ACC112 (cell line): ENCODE measurements around the gene PDE4B.

Experiments
- H2AFZ ChIP-seq: fragments of 200-600 bp; sonication (generic); one replicate; pipeline ENCODE4 v1.6.0; 2017; ENCODE audit warnings: antibody characterized with exemption, low read length; ENCODE audit not compliant: unreplicated experiment
- H3K27ac ChIP-seq: fragments of 200-600 bp; sonication (generic); 2 replicates; pipeline ENCODE4 v1.5.1; 2014; ENCODE audit warnings: low read depth, mild to moderate bottlenecking, antibody characterized with exemption, low read length, moderate library complexity
- H3K27me3 ChIP-seq: fragments of 200-600 bp; sonication (generic); 2 replicates; pipeline ENCODE4 v1.6.1; 2014; ENCODE audit warnings: mild to moderate bottlenecking, antibody characterized with exemption, low read length, moderate library complexity, mixed read lengths; ENCODE audit not compliant: insufficient read depth
- H3K36me3 ChIP-seq: fragments of 200-600 bp; sonication (generic); 2 replicates; pipeline ENCODE4 v1.6.1; 2016; ENCODE audit warnings: mild to moderate bottlenecking, antibody characterized with exemption, low read length, moderate library complexity, mixed read lengths; ENCODE audit not compliant: insufficient read depth
- H3K4me1 ChIP-seq: fragments of 200-600 bp; sonication (generic); one replicate; pipeline ENCODE4 v1.6.1; 2016; ENCODE audit warnings: low read length, mixed read lengths; ENCODE audit not compliant: insufficient read depth, unreplicated experiment, control insufficient read depth
- H3K4me3 ChIP-seq: fragments of 200-600 bp; sonication (generic); 2 replicates; pipeline ENCODE4 v1.5.1; 2014; ENCODE audit warnings: mild to moderate bottlenecking, low read depth, low read length
- H3K79me2 ChIP-seq: fragments of 200-600 bp; sonication (generic); one replicate; pipeline ENCODE4 v1.6.0; 2016; ENCODE audit warnings: low read length; ENCODE audit not compliant: control insufficient read depth, unreplicated experiment, insufficient read depth

Gene PDE4B

DNA sequence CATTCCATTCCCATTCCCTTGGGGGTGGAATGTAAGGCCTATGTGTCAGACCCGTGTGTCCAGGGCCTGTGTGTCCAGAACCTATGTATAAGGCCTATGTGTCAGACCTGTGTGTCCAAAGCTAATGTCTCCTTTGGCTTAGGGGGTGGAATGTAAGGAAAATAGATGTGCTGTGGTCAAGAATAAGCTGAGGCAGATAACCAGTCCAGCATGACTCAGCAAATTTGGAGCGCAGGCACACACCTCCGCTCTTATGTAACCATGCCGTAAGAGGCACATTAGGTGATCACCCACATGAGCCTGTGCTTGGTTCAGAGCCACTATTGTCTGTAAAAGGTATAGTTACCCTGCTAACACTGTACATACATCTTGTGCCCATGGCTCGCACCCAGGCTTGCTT, 590.5 kb downstream of the PDE4B start:
- H3K4me3 ChIP-seq: no peak overlapping the region
- H3K27ac ChIP-seq: no peak overlapping the region
- no peaks in the 10 kb centered on the region for H3K27me3 ChIP-seq
- H2AFZ ChIP-seq: no peak overlapping the region
- H3K4me1 ChIP-seq: peaks cover 9% of the 10 kb centered on the region
- no peaks in the 10 kb centered on the region for H3K36me3 ChIP-seq
- H3K79me2 ChIP-seq: no peaks in the 10 kb centered on the region

DNA sequence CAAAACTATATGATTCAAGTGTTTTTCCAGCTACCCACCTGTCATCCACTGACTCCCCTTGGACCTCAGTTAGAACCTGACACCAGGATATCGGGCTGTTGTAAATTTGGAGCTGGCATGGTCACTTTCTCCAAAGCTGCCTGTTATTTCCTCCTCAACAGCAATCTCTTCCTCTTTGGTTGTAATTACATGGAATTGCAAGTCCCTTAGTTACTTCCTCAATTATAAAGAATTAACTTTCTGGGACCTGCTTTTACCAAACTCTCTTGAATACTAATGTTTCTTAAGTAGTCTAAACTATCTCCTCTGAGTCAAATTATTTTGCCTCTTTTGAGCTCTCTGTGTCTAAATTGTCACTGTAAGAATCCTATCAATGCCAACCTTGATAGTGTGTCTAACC, 590.9 kb downstream of the PDE4B start:
- Histone ChIP-seq H3K4me1 (peaks cover 9% of the 10 kb centered on the region), H3K27me3 (no peaks in the 10 kb centered on the region), H3K79me2 (no peaks in the 10 kb centered on the region), H3K27ac (no peak overlapping the region), H3K36me3 (no peaks in the 10 kb centered on the region), H2AFZ (no peak overlapping the region), H3K4me3 (no peak overlapping the region)

DNA sequence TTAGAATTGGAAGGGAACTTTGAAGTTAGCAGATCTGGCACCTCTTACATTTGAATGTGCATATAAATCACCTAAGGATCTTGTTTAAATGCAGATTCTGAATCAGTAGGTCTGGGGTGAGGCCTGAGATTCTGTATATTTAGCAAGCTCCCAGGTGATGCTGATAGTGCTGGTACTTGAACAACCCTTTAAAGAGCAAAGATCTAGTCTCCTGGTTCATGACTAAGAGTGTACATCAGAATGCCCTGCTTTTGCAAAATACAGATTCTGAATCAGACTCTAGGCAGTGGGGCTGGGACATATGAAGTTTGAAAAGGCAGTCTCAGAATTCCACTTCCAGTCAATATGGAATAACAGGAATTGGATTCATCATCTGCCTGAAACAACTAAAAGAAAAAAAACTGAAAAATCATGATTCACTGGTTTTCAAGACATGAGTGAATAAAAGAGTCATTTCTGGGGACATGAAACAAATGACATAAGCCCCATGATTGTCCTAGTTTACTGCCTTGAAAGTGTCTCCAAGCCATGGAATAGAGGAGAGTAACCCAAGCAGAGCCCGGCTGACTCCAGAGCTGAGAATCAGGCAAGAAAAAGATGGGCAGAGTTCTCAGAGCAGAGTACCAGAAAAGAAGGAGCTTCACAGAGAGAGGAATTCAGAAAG, 591.7 kb downstream of the PDE4B start:
- H3K79me2 ChIP-seq: no peaks in the 10 kb centered on the region
- peaks cover 9% of the 10 kb centered on the region for H3K4me1 ChIP-seq

DNA sequence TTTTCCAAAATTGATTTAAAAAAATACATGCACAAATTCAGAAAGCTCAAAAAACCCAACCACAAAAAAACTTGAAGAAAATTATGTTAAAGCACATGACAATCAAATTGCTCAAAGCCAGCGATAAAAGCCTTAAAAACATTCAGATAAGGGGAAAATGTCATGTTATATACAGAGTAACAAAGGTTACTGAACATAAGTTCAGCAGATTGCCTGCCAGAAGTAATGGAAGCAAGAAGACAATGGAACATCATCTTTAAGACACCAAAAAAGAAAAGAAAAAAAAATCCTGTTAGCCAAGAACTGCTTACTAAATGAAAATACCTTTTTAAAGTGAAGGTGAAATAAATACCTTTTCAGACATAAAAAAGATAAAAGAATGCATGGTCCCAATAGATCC, 594.0 kb downstream of the PDE4B start:
- no peak overlapping the region for H3K27ac ChIP-seq
- H3K79me2 ChIP-seq: no peaks in the 10 kb centered on the region
- H3K27me3 ChIP-seq: no peaks in the 10 kb centered on the region
- no peak overlapping the region for H3K4me3 ChIP-seq
- H3K4me1 ChIP-seq: no peaks in the 10 kb centered on the region
- H2AFZ ChIP-seq: no peak overlapping the region
- no peaks in the 10 kb centered on the region for H3K36me3 ChIP-seq

More for the DNA sequence above, 591.7 kb downstream of the PDE4B start:
- Histone ChIP-seq H3K27me3 (no peaks in the 10 kb centered on the region), H3K4me3 (no peak overlapping the region), H3K27ac (no peak overlapping the region), H3K36me3 (no peaks in the 10 kb centered on the region), H2AFZ (no peak overlapping the region)

DNA sequence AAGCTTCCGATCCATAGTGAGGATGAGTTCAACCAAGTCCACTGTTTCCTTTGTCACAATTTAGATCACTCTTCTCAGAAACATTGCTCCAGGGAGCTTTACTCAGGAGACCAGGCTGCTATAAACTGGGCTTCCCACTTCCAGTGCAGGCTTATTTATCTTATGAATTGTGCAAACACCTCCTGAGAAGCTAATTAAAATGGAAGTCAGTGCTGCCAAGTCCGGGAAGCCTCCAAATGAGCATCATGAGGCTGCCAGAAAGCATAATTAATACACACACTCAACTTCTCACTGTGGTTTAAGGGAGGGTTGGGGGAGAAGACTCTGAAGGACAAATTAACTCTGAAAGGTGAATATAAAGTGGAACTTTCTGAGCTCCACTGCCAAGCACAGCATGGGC, 596.2 kb downstream of the PDE4B start:
- Histone ChIP-seq H3K4me1 (no peaks in the 10 kb centered on the region), H3K4me3 (no peak overlapping the region), H3K27me3 (no peaks in the 10 kb centered on the region), H2AFZ (no peak overlapping the region), H3K27ac (no peak overlapping the region), H3K36me3 (no peaks in the 10 kb centered on the region), H3K79me2 (no peaks in the 10 kb centered on the region)

DNA sequence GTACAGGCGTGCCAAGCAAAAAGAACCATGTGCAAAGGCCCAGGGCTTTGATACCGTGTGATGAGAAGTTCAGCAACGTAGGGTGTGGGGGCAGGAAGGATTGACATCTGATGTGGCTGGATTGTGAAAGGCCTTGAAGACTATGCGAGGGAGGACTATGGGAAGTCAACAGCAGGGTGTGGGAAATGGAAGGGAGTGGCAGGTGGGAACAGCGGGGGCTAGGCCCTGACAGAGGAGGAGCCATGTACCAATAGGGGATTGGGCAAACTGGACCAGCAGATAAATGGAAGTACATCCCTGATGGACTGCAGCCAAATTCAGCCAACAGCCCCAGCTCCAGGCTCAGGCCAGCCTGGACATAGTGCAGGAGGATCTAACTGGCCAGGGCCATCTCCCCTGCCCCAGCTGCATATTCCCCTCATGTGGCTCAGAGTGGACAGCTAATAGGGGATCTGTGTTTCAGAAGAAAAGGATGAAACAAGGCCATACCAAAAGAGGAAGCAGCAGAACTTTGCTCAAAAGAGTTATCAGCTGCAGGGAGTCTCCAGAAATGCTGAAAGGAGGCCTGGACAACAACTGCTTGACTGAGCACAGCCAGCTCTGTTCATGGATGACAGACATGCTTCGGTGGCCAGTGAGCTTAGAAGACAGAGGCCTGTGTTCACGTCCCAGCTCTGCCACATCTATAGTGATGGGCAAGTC, 601.0 kb downstream of the PDE4B start:
- Histone ChIP-seq H3K27me3 (no peaks in the 10 kb centered on the region), H3K27ac (no peak overlapping the region), H3K4me3 (no peak overlapping the region), H2AFZ (no peak overlapping the region), H3K79me2 (no peaks in the 10 kb centered on the region), H3K36me3 (no peaks in the 10 kb centered on the region), H3K4me1 (peaks cover 8% of the 10 kb centered on the region)

DNA sequence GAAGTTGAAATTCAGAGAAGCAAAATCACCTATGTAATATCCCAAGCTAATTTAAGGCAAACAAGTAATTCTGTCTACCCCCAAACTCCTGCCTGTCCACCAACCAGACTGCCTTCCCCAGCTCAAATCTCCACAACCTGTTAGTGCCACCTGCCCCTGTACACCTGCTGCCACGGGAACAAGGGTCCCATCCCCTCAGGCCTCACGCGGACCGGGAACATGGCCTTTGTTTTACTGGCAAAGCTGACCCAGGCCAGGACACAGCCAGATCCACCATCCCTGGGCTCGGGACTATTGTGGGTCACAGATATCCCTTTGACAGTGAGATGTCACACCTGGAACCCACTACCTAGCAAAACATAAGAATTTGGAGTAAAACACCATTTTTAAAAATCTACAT, 601.9 kb downstream of the PDE4B start:
- no peak overlapping the region for H3K4me3 ChIP-seq
- H3K27me3 ChIP-seq: no peaks in the 10 kb centered on the region
- peaks cover 8% of the 10 kb centered on the region for H3K4me1 ChIP-seq
- H3K36me3 ChIP-seq: no peaks in the 10 kb centered on the region
- H3K79me2 ChIP-seq: no peaks in the 10 kb centered on the region
- no peak overlapping the region for H3K27ac ChIP-seq
- H2AFZ ChIP-seq: no peak overlapping the region

DNA sequence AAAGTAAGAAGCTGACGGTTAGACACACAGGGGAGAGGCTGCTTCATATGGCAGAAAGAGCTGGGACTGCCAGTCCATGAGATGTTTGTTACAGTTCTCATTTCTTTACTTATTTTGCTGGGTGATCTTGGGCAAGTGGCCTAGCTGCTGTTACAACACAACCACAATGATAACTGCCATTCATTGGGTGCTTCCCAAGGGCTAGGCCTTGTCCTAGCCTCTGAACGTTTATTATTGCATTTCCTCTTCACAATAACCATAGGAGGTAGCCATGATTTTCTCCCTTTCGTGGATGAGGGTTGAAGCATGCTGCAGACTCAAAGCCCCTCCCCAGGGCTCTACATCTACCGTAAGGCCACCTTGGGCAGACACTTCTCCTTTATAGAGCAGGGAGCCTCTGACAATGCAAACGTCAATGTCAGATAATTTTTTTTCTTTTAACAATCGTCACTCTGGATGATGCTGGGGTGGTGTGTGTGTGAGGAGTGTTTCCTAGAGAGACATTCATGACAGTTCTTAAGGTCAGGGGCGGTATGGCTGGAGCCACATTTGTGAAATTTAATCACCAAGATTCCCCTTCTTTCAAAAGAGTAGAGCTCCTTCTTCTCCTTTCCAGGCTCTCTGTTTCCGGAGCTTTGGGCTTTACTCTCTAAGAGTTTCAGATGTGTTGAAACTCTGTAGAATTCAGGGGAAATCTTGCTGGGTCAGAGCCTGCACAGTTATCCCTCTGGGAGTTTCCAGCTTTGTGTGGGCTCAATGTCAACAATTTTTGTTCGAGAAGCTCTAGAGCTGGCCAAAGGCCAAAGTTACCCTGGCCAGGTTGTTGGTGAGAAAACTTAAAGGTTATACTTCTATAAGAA, 602.7 kb downstream of the PDE4B start:
- Histone ChIP-seq H3K79me2 (no peaks in the 10 kb centered on the region), H3K36me3 (no peaks in the 10 kb centered on the region), H3K4me3 (no peak overlapping the region), H3K4me1 (peaks cover 12% of the 10 kb centered on the region), H2AFZ (no peak overlapping the region), H3K27ac (no peak overlapping the region), H3K27me3 (no peaks in the 10 kb centered on the region)

DNA sequence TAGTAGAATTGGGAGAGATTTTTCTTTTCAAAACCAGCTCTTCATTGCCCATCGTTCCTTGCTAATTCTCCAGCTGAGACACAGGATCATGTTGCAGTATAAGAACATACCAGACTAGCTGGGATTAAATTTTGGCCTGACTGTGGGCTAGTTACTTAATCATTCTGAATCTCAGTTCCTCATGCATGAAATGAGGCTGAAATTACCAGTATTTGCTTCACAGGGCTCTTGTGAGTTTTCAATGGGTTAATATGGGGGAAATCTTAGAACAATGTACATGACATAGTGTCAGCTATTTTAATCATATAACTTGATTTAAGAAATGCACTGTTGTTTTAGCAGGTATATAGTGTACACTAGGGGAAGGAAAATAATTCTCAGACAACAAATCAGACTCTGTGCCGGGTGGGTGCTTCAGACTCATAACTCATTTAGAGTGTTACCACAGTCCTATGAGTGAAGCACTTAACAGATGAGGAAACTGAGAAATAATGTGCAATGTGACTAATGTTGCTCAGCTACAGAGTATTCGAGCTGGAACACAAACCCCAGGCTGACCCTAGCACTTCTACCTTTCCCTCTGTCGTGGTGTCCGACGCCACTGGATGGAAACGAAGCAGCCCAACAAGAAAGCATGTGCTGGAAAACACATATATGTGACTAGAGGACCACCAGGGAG, 603.7 kb downstream of the PDE4B start:
- peaks cover 12% of the 10 kb centered on the region for H3K4me1 ChIP-seq
- no peaks in the 10 kb centered on the region for H3K27me3 ChIP-seq
- no peak overlapping the region for H3K4me3 ChIP-seq
- no peaks in the 10 kb centered on the region for H3K79me2 ChIP-seq
- H3K27ac ChIP-seq: no peak overlapping the region
- no peaks in the 10 kb centered on the region for H3K36me3 ChIP-seq
- H2AFZ ChIP-seq: no peak overlapping the region

DNA sequence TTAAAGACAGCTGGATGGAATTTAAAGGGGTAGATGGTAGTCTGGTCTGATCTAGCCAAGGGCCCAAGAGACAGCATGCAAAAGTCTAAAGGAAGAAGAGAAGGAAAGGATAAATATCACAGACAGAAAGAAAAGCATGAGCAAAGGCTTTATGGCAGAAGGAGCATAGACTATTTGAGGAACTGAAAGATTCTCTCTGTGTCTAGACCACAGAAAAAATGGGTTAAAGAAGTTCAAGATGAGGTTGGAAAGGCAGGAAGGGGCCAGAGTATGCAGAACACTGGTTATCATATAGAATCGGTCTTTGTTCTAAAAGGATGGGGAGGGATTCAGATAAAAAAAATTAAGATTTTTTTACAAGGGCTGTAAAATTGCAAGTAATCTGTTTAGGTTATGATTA, 604.5 kb downstream of the PDE4B start:
- Histone ChIP-seq H3K36me3 (no peaks in the 10 kb centered on the region), H3K27ac (no peak overlapping the region), H3K27me3 (no peaks in the 10 kb centered on the region), H3K4me1 (peaks cover 17% of the 10 kb centered on the region), H2AFZ (no peak overlapping the region), H3K79me2 (no peaks in the 10 kb centered on the region), H3K4me3 (no peak overlapping the region)
